ENCODE measurements around the gene CHN1.

Gene CHN1

GRCh38 chr2:174903264-174903556 is 102.0 kb downstream of the CHN1 start:
- TF ChIP-seq FOXP2 (optimal IDR thresholded peaks at IDR 0.05; ENCODE audit: borderline replicate concordance, extremely low read depth, extremely low read length, insufficient read depth) = no peak
- TF ChIP-seq REST (IDR thresholded peaks at IDR 0.05; ENCODE audit: insufficient read depth in 1 of 2, low read depth in 2 of 2, low read length in 2 of 2) = no peak
- TF ChIP-seq TAF1 (IDR thresholded peaks at IDR 0.05; ENCODE audit: borderline replicate concordance, insufficient read depth, low read length) = no peak
- no peak for TF ChIP-seq SIN3A (IDR thresholded peaks at IDR 0.05; ENCODE audit: borderline replicate concordance, insufficient read depth, low read length)
- TF ChIP-seq POLR2AphosphoS5 (IDR thresholded peaks at IDR 0.05; ENCODE audit: low read depth, low read length) = no peak

- TF ChIP-seq TAF1 (IDR thresholded peaks at IDR 0.05; ENCODE audit: borderline replicate concordance, insufficient read depth, low read length) = no peak
- TF ChIP-seq SIN3A (IDR thresholded peaks at IDR 0.05; ENCODE audit: borderline replicate concordance, insufficient read depth, low read length) = no peak
- TF ChIP-seq POLR2AphosphoS5 (IDR thresholded peaks at IDR 0.05; ENCODE audit: low read depth, low read length) = no peak
- no peak for TF ChIP-seq REST (IDR thresholded peaks at IDR 0.05; ENCODE audit: insufficient read depth in 1 of 2, low read depth in 2 of 2, low read length in 2 of 2)
- TF ChIP-seq FOXP2 (optimal IDR thresholded peaks at IDR 0.05; ENCODE audit: borderline replicate concordance, extremely low read depth, extremely low read length, insufficient read depth) = no peak
Observed at GRCh38 chr2:174902506-174903263, 102.5 kb downstream of the CHN1 start.

GRCh38 chr2:174901075-174901474 is 104.1 kb downstream of the CHN1 start:
- TF ChIP-seq FOXP2 (optimal IDR thresholded peaks at IDR 0.05; ENCODE audit: borderline replicate concordance, extremely low read depth, extremely low read length, insufficient read depth) (no peak), POLR2AphosphoS5 (IDR thresholded peaks at IDR 0.05; ENCODE audit: low read depth, low read length) (no peak), SIN3A (IDR thresholded peaks at IDR 0.05; ENCODE audit: borderline replicate concordance, insufficient read depth, low read length) (no peak), REST (IDR thresholded peaks at IDR 0.05; ENCODE audit: insufficient read depth in 1 of 2, low read depth in 2 of 2, low read length in 2 of 2) (no peak), TAF1 (IDR thresholded peaks at IDR 0.05; ENCODE audit: borderline replicate concordance, insufficient read depth, low read length) (no peak)

GRCh38 chr2:174897286-174897685 is 107.9 kb downstream of the CHN1 start:
- TF ChIP-seq REST (IDR thresholded peaks at IDR 0.05; ENCODE audit: insufficient read depth in 1 of 2, low read depth in 2 of 2, low read length in 2 of 2) = no peak
- no peak for TF ChIP-seq TAF1 (IDR thresholded peaks at IDR 0.05; ENCODE audit: borderline replicate concordance, insufficient read depth, low read length)
- TF ChIP-seq POLR2AphosphoS5 (IDR thresholded peaks at IDR 0.05; ENCODE audit: low read depth, low read length) = no peak
- no peak for TF ChIP-seq SIN3A (IDR thresholded peaks at IDR 0.05; ENCODE audit: borderline replicate concordance, insufficient read depth, low read length)
- no peak for TF ChIP-seq FOXP2 (optimal IDR thresholded peaks at IDR 0.05; ENCODE audit: borderline replicate concordance, extremely low read depth, extremely low read length, insufficient read depth)
